ENCODE data around the gene TPD52L1. TPM values are rescaled to one million over a fixed set of nuclear protein-coding genes. Genes with fewer than 3 reads are reported as not detected.
A peak's percentile ranks its signal among the peaks of the same experiment; 100 is the strongest.

TPD52L1 gene
- total RNA-seq, 1 donor from 2014 or later, result 200 TPM

- peak overlapping the region; percentile 84 for H3K27ac Mint-ChIP-seq
- no peaks in the 10 kb centered on the region for H3K36me3 Mint-ChIP-seq
- H3K27me3 Mint-ChIP-seq (ENCODE audit: low read depth), result no peaks in the 10 kb centered on the region
- H3K4me1 Mint-ChIP-seq, result peaks cover 84% of the 10 kb centered on the region
- no peak for DNase-seq (ENCODE audit: low spot score in 2 of 2, unreplicated experiment in 2 of 2)
- no peak overlapping the region for H3K4me3 Mint-ChIP-seq
- TF ChIP-seq, protein P1, sequence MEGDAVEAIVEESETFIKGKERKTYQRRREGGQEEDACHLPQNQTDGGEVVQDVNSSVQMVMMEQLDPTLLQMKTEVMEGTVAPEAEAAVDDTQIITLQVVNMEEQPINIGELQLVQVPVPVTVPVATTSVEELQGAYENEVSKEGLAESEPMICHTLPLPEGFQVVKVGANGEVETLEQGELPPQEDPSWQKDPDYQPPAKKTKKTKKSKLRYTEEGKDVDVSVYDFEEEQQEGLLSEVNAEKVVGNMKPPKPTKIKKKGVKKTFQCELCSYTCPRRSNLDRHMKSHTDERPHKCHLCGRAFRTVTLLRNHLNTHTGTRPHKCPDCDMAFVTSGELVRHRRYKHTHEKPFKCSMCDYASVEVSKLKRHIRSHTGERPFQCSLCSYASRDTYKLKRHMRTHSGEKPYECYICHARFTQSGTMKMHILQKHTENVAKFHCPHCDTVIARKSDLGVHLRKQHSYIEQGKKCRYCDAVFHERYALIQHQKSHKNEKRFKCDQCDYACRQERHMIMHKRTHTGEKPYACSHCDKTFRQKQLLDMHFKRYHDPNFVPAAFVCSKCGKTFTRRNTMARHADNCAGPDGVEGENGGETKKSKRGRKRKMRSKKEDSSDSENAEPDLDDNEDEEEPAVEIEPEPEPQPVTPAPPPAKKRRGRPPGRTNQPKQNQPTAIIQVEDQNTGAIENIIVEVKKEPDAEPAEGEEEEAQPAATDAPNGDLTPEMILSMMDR (IDR thresholded peaks at IDR 0.05; ENCODE audit: unreplicated experiment), result no peak
- no peaks in the 10 kb centered on the region for H3K9me3 Mint-ChIP-seq
Measured at GRCh38 chr6:125198398-125198937, 44.9 kb downstream of the TPD52L1 start.

DNA sequence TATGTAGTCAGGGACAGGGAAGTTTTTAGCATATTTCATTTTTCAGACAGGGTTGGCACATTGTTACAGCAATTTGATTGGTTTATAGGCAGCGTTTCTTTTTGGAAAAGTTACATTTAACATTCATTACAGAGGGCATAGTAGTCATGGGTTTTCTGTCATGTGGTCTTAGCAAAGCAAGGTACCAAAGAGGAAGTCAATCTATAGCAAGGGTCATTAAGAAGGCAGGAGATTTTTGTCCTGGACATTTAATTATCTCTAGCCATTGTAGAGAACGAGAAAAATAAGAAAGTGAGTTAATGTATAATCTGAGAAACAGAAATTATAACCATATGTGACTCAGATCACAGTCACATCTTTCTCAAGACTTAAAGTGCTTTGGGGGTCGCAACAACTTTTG is 47.4 kb downstream of the TPD52L1 start:
- Mint-ChIP-seq H3K9me3 (no peaks in the 10 kb centered on the region), H3K27me3 (ENCODE audit: low read depth) (no peaks in the 10 kb centered on the region), H3K4me1 (peaks cover 70% of the 10 kb centered on the region), H3K36me3 (peaks cover 5% of the 10 kb centered on the region), H3K4me3 (no peak overlapping the region), H3K27ac (peak overlapping the region; percentile 89)
- TF ChIP-seq, protein P1 (IDR thresholded peaks at IDR 0.05; ENCODE audit: unreplicated experiment), result no peak
- no peak for DNase-seq (ENCODE audit: low spot score in 2 of 2, unreplicated experiment in 2 of 2)

DNA sequence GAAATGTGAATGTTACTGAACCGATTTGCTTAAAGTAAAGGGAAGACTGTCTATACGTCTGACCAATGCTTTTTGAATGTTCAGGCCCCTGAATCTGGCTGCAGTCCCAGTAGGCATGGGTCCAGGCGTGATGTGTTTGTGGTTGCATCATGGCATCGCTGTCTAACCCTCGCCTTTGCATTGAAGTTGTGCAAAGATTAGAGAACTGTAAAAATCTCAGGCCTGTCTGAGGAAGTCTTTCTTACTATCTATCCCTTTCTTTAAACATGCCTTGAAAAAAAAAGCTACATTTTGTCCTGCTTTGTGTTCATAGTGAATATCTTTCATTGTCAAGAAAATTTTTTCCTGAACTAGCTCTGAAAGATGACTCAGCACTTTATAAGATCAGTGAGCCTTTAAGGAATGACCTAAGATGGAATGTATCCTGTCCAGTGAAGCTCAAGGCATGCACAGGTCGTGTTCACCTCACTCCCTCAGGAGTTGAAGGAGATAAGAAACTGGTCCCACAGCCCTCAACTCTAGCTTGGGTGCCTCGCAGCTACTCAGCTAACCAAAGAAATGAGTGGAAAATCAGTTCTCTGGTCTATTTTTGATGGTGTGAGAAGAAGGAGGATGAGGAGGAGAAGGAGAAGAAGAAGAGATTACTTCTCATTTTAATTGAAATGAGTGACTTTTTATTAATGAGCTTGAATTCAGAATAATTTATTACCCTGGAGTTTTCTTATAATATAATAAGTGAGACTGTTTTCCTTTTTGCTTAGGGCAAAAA is 48.6 kb downstream of the TPD52L1 start:
- peak in 1 of 2 experiments; percentile 72 for DNase-seq (ENCODE audit: low spot score in 2 of 2, unreplicated experiment in 2 of 2)
- Mint-ChIP-seq H3K27me3 (ENCODE audit: low read depth) (no peaks in the 10 kb centered on the region), H3K27ac (peak overlapping the region; percentile 99), H3K36me3 (peaks cover 11% of the 10 kb centered on the region), H3K4me1 (peaks cover 59% of the 10 kb centered on the region), H3K4me3 (peak overlapping the region; percentile 50), H3K9me3 (no peaks in the 10 kb centered on the region)
- TF ChIP-seq, protein P1 (IDR thresholded peaks at IDR 0.05; ENCODE audit: unreplicated experiment), result no peak

DNA sequence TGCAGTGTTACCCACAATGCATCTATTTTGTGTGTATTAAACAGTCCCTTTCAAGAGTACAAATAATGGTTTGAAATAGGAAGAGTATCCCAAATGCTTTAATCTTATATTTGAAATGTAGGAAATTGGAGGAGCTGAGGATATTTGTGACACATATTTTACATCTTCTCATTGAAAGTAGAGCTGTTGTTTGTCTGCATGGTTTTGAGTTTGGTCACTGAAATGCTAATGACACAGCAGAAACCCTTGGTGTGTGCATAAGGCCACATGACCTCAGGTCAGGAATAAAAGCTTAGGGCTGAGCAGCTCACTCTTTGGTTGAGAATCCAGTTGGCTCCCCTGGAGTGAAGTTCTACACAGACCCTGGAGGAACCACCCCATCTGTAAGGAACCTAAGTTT is 49.8 kb downstream of the TPD52L1 start:
- Mint-ChIP-seq H3K4me1 (peaks cover 53% of the 10 kb centered on the region), H3K4me3 (no peak overlapping the region), H3K27ac (peak overlapping the region; percentile 99), H3K36me3 (peaks cover 11% of the 10 kb centered on the region), H3K9me3 (no peaks in the 10 kb centered on the region), H3K27me3 (ENCODE audit: low read depth) (no peaks in the 10 kb centered on the region)
- TF ChIP-seq, protein P1 (IDR thresholded peaks at IDR 0.05; ENCODE audit: unreplicated experiment), result no peak
- DNase-seq (ENCODE audit: low spot score in 2 of 2, unreplicated experiment in 2 of 2), result no peak

- TF ChIP-seq, protein P1 (IDR thresholded peaks at IDR 0.05; ENCODE audit: unreplicated experiment), result no peak
- Mint-ChIP-seq H3K27ac (peak overlapping the region; percentile 19), H3K27me3 (ENCODE audit: low read depth) (no peaks in the 10 kb centered on the region)
Measured at GRCh38 chr6:125205931-125206330, 52.4 kb downstream of the TPD52L1 start.

More at GRCh38 chr6:125205931-125206330, 52.4 kb downstream of the TPD52L1 start:
- Mint-ChIP-seq H3K9me3 (no peaks in the 10 kb centered on the region), H3K4me3 (no peak overlapping the region), H3K36me3 (peaks cover 14% of the 10 kb centered on the region), H3K4me1 (peaks cover 36% of the 10 kb centered on the region)
- DNase-seq (ENCODE audit: low spot score in 2 of 2, unreplicated experiment in 2 of 2), result no peak

Measured in mesothelial cell of epicardium (in vitro differentiated cells).